Rectal smooth muscle tissue (tissue), 1 donor: Measurements from ENCODE around the gene PLA2G4E.

Source experiments
- H3K27ac ChIP-seq: one replicate; pipeline ENCODE4 v1.7.0; 2013; ENCODE audit warnings: low read depth, low read length, inconsistent platforms
- H3K27me3 ChIP-seq: one replicate; pipeline ENCODE4 v1.7.0; 2013; ENCODE audit warnings: low read length; ENCODE audit not compliant: control insufficient read depth, insufficient read depth
- H3K36me3 ChIP-seq: one replicate; pipeline ENCODE4 v1.7.0; 2013; ENCODE audit warnings: low read length; ENCODE audit not compliant: control insufficient read depth, insufficient read depth
- H3K4me1 ChIP-seq: one replicate; pipeline ENCODE4 v1.7.0; 2013; ENCODE audit warnings: low read length; ENCODE audit not compliant: control insufficient read depth, insufficient read depth
- H3K4me3 ChIP-seq: one replicate; pipeline ENCODE4 v1.7.0; 2013; ENCODE audit warnings: low read length
- H3K9ac ChIP-seq: one replicate; pipeline ENCODE4 v1.7.0; 2013; ENCODE audit warnings: low read length

Gene PLA2G4E

DNA sequence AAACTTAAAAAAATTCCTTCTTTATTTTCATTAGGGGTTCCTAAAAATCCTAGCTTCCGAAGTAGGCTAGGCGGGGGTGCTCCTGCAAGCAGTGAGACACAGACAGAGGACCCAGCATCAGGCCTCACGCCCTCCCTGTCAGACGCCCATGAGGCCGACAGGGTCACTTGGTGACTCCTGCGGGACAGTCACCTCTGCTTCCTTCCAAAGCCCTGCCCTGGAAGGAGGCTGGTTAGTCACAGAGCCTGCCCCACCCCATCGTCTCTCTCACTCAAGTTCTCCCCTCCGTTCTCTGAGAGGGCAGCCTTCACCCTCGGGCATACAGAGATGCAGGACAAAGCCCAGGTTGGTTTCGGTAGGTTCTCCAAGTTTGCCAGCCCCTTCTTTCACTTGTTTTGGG, 87.1 kb downstream of the PLA2G4E start:
- Histone ChIP-seq H3K27me3 (no peaks in the 10 kb centered on the region), H3K4me3 (no peak overlapping the region), H3K27ac (no peak overlapping the region), H3K4me1 (peaks cover 4% of the 10 kb centered on the region), H3K36me3 (no peaks in the 10 kb centered on the region), H3K9ac (no peak overlapping the region)

DNA sequence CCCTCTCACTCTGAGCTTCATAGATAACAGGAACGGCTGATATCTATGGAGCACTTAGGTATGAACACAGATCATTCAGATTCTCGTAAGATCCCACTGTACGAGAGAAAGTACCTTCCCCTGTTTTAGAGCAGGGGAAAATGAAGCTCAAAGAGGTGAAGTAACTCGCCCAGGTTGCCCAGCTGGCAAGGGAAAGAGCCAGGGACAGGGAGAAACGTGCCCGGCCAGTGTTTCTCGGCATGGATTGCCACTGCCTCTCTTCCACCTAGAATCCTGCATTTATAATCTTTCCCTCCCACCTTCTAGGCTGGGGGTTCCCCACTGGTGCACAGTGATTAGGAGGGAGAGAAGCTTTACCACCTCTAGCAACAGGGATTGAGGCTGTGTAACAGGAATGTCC, 87.5 kb downstream of the PLA2G4E start:
- H3K27ac ChIP-seq = no peak overlapping the region
- no peaks in the 10 kb centered on the region for H3K36me3 ChIP-seq
- no peak overlapping the region for H3K4me3 ChIP-seq
- no peaks in the 10 kb centered on the region for H3K27me3 ChIP-seq
- no peak overlapping the region for H3K9ac ChIP-seq
- peaks cover 7% of the 10 kb centered on the region for H3K4me1 ChIP-seq

DNA sequence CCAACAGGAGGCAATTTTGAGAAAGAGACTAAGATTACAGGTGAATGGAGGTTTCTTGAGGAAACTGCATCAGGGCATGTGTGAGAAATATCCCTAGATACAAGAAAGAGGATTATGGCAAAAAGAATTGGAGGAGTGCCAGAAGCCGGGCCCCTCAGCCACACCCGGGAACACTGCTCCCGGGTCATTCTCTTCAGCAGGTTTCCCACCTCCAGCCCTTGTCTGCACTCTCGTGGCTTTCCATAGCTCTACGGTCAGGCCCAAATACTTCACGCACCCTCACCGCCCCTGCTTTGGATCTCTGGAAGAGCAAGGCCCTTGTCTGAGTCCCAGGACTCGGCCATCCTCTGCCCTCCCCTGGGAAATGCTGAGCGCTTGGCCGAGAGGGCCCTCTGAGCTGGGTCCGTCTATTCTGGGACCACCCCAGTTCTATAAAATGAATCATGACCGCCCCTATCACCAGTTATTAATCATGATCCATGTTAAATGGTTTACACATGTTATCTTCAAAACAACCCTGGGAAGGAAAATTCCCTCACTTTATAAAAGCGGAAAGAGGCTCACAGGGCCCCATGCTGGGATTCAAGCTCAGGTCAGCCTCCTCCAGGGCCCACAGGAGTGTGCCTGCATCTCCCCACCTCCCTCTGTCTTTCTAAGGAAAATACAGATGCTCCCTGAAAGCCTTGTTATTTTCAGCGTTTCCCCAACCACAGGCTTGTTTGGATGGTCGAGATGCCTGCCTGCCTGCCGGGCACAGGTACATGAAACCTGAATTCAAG, 88.1 kb downstream of the PLA2G4E start:
- Histone ChIP-seq H3K4me1 (peaks cover 10% of the 10 kb centered on the region), H3K9ac (no peak overlapping the region), H3K27ac (no peak overlapping the region), H3K36me3 (no peaks in the 10 kb centered on the region), H3K4me3 (no peak overlapping the region), H3K27me3 (no peaks in the 10 kb centered on the region)

DNA sequence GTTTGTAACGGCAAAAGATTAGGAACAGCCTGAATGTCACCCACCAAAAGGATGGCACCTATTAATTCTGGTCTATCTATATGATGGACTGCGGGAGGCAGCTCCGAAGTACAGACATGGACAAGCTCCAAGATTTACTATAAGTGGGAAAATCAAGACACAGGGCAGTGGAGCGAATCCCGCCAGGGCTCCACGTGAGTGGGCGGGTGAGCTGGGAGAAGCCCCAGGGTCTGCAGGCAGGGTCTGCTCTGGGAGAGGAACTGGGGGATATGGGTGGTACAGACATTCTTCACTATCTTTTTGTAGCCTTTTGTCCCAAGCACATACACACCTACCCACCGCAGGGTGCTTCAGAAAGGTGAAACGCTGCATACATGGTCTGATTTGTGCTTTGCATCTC, 88.7 kb downstream of the PLA2G4E start:
- H3K27me3 ChIP-seq = no peaks in the 10 kb centered on the region
- H3K4me3 ChIP-seq = no peak overlapping the region
- H3K9ac ChIP-seq = no peak overlapping the region
- H3K36me3 ChIP-seq = no peaks in the 10 kb centered on the region
- no peak overlapping the region for H3K27ac ChIP-seq
- peaks cover 10% of the 10 kb centered on the region for H3K4me1 ChIP-seq
